Stimulated activated CD4-positive, alpha-beta T cell treated with anti-CD3 and anti-CD28 coated beads, Interleukin-15, amount 100 ng/mL, for 24 hours (primary cell): Measurements from ENCODE around the gene SPTA1.

Source experiments
- DNase-seq: peaks from one replicate; pipeline ENCODE4 v3.0.0-alpha.2; 2020

Gene SPTA1

DNA sequence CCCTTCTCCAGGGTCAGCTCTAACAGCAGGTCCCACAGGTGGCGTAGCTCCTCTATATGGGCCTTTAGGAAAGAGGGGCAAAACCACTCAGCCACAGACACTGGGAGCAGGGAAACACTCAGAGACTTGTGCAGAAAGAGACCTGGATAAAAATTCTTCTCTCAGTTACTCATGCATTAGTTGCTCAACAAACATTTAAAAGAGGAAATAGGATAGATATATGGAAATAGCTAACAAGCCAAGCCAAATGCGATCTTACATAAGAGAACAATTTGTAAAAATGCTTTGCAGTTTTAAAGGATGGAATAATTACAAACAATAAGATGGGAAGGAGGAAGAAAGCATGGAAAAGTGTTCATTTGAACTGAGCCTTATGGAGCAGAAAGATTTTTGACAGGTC, 4.9 kb downstream of the SPTA1 start:
- DNase-seq = no peak

- DNase-seq = no peak
Observed at GRCh38 chr1:158679289-158679688, 7.2 kb downstream of the SPTA1 start.

- no peak for DNase-seq
Observed at GRCh38 chr1:158675563-158676323, 10.8 kb downstream of the SPTA1 start.

- no peak for DNase-seq
Observed at GRCh38 chr1:158674302-158674701, 12.2 kb downstream of the SPTA1 start.

GRCh38 chr1:158666037-158666436, 20.5 kb downstream of the SPTA1 start:
- no peak for DNase-seq

DNA sequence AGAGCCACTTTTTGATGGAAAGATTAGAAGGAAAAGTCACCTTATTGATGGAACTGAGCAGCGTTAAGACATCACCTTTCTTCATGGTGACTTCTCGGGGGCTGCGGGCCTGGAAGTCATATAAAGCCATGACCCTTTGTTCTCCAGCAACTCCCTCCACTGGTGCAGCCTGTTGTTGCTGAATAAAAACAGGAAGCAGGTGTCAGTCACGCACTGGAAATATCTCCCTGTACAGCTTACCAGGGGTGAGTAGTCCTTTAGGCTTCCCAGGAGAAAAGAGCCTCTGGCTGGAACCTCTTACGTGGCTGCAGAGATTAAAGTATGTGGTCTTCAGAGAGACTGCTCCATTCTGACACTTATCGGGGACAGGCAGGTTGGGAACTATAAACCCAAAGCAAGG, 31.9 kb downstream of the SPTA1 start:
- DNase-seq = no peak

GRCh38 chr1:158654086-158654485, 32.4 kb downstream of the SPTA1 start:
- no peak for DNase-seq

DNA sequence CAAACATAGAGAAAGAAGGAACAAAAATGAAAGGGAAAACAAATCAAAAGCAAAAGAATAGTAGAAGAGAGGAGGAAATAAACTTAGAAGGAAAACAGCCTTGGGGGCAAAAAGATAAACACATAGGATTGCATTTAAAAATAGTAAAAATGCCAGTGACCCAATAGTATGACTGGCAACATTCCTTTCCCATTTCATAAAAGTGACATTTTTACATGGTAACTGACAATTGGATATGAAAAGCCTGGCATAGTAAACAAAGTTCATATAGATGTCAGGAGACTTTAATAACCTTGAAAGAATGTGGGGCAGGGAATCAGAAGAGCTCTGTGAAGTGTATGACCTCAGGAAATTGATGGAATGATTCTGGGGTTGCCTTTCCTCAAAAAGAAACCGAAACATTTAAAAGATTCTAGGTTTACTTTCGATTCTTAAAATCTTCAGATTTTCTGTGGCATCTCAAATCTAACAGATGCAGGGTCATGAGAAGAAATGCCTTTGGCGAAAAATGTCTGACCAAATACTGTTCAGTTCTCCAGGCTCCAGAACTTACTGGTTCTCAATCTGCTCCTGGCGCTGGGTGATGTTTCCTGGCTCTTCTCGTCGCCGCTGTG, 33.7 kb downstream of the SPTA1 start:
- no peak for DNase-seq

GRCh38 chr1:158649052-158649451, 37.5 kb downstream of the SPTA1 start:
- DNase-seq = no peak

DNA sequence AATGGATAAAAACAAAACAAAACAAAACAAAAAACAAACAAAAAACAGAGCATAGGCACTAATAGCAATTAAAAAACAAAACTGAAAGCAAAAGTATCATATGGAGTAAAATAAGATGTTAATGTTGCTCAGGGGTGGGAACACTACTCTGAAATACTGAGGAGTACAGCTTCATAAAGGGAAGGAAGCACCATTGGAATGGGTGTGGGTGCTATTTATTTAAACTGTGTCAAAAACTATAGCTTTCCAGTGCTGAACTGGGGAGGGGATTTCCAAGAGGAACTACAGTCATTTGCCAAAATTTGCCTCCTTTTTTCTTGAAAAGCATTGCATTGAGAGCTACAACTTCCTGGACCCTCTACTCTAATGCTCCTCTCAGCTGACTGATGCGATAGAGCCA, 40.0 kb downstream of the SPTA1 start:
- no peak for DNase-seq

DNA sequence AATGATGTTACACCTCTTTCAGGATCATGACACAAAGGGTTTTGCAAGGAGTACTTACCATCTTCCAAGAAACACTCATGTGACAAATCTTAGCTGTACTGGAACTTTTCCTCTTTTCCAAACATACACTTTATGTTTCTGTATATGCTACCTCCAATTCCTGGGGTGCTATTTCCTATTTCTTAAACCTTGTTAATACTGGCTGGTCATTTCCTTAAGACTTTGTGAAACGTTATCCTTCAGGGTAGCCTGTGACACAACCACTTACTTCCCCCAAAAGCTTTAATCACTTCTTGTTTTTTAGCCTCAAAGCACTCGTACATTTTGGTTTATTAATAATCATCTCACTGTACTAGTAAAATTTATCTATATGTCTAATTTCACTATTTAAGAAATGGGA, 42.1 kb downstream of the SPTA1 start:
- no peak for DNase-seq

- DNase-seq = no peak
Observed at GRCh38 chr1:158638904-158639303, 47.6 kb downstream of the SPTA1 start.

DNA sequence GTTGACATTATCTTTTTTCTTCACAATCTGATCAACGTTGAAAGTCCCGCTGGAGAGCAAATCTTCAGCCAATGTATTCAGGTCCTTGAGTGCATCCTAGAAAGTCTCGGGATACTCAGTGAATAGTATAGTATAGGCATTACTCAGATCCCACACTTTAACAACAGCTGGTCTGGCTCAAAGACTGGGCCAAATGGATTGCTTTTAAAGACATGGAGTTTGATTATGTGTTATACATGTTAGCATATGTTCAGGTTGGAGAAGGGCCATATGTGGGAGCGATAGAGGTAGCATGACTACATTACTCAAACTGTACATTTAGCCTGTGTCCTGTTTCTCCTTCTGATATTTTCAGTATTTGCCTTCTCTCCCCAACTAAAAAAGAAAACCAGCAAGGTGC, 48.4 kb downstream of the SPTA1 start:
- DNase-seq = no peak

DNA sequence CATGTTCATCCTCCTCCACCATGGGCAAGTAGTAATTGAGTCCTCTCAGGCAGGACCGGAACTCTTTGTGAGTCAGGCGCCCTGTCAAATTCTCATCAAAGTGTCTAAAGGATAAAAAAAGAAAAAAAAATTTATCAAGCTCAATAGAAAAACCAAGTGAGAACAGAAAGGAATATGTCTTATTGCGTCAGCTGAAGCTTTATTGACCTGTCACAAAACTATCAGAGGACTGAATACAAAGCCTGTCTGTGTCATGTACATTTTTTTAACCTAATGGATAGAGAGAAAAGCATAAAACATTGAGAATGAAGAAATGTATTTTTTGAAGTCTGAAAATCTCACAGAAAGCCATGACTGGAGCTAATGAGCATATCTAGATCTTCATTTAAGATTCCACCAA, 72.8 kb downstream of the SPTA1 start:
- no peak for DNase-seq

DNA sequence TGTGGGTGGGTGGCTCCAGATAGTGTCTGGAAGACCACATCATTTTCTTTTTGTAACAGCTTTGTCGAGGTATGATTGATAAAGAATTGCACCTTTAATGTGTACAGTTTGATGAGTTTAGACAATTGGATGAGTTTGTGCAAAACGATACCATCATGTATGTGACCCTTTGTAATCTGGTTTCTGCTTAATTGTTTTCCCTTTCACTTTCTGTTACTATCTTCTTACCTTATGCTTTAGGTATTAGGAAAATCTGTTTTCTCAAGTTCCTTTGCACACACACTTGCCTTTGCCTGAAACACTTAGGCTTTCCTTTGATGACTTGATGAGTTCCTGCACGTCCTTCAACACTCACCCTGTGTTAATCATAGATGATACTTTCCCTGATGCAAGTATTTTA, 74.6 kb downstream of the SPTA1 start:
- no peak for DNase-seq

DNA sequence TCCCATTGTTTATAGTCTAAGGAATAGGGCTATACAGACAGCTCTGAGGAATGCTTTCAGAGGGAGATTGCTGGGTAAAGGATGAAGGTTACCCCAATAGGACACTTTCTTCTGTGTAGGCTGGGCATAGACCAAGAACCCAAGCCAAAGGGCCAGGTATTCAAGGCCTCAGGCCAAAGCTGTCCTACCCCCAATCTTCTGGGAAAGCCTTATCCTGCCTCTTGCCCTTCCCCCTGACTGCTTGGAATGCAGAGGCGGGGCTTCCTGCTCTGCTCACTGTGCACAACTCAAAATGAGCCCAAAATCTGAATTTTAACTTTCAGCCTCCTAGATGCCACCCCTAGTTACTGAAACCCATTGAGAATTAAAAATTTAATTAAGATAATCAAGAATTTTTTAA, 79.2 kb downstream of the SPTA1 start:
- DNase-seq = no peak

DNA sequence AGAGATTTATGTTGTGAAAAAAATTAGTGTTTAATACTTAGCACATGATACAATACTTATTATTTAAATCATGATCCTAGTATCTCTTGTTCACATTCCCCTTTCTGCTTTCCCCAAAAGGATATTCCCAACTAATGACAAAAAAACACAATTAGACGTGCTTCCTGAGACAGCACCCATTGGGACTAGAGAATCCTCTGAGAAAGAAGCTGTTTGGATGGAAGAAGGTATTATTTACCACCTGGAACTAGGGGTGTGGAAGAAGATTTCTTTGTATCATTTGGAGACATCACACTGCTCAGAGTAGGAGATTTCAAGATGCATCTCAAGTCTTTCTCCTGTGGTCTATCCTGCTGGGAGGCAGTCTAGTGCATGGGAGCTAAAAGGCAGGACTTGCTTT, 81.5 kb downstream of the SPTA1 start, which contains the start of gene OR10Z1:
Gene OR10Z1, plus strand, starts transcription at position 301 of the 400 bp plus-strand sequence. CDS start 1,171 bp downstream, outside the sequence.
- DNase-seq = no peak

GRCh38 chr1:158600735-158601134, 85.8 kb downstream of the SPTA1 start:
- no peak for DNase-seq

GRCh38 chr1:158586942-158587341, 99.6 kb downstream of the SPTA1 start:
- DNase-seq = no peak

GRCh38 chr1:158583962-158584361, 102.6 kb downstream of the SPTA1 start:
- no peak for DNase-seq

- DNase-seq = no peak
Observed at GRCh38 chr1:158579733-158580132, 106.8 kb downstream of the SPTA1 start, which contains the start of gene OR10X1. OR10X1 (minus strand) TSS chr1:158579899; CDS start chr1:158579899, 0 bp downstream.

DNA sequence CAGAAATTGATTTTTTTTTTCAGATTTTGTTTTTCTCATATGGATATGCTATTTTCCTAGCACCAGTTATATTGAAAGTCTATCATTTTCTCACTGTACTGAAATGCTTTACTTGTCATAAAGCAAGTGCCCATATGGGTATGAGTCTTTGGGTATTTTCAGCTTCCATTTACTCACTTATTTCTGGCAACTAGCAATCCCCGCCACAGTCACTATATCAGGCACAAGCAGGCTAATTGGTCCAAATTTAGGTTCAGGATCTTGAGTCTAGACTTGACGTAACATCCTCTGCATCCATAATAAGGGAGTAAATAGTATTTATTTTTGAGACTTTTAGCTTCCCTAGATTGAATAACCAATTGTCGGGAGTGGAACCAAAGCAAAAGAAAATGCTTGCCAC, 109.0 kb downstream of the SPTA1 start:
- no peak for DNase-seq

DNA sequence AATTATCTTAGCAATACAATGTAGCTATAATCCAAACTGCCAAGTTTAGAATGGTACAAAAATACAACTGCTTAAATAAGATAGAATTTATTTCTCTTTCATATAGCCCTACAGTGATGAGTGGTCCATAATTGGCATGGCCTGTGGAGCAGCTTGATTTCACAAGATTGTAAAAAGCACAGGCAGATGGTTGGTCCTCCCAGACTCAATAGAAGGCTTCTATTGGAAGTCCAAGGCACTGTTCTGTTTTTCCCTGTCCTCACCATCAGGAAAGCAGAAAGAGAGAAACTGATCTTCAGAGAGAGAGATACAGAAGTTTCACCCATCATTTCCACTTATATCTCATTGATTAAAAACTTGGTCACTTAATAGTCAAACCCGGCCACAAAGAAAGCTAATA, 114.3 kb downstream of the SPTA1 start:
- DNase-seq = no peak

DNA sequence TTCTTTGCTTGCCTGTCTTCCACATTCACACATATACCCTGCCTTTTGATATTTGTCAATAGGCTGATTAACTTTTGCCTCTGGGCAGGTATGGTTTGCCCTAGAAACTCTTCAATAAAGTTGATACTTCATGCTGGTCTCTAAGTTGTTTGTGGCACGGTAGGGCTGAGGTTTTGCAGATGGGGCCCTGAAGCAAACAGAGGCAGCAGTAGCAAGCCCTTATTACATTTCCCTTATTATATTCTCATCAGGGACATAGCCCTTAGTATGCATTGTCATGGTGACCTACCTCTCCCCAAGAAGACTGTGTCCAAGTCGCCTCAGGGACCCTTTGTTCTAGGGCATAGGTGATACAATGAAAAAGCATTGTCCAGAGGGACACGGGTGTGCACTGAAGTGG, 116.0 kb downstream of the SPTA1 start, which contains the start of gene OR6P1:
Gene OR6P1, minus strand, starts transcription at position 101 of the 400 bp plus-strand sequence. CDS start 6,976 bp downstream, outside the sequence.
- DNase-seq = no peak
